Fibroblast of lung (primary cell): ENCODE results near the gene SPTBN1. TPM values are rescaled to one million over a fixed set of nuclear protein-coding genes. Genes with fewer than 3 reads are reported as not detected.

ENCODE experiments used
- DNase-seq, 2 donors: peaks; one replicate each; pipeline versions ENCODE4 v3.0.0 to v3.0.0-alpha.2; 2010; ENCODE audit warnings: low read depth in 2 of 2
- H2AFZ ChIP-seq: 2 replicates; pipeline ENCODE4 v1.5.1; 2012; ENCODE audit warnings: low read length, control low read depth, inconsistent platforms
- H3K27ac ChIP-seq: 2 replicates; pipeline ENCODE4 v1.5.1; 2011; ENCODE audit warnings: low read length, control low read depth; ENCODE audit not compliant: insufficient read depth
- H3K27me3 ChIP-seq: 2 replicates; pipeline ENCODE4 v1.5.1; 2011; ENCODE audit warnings: mild to moderate bottlenecking, low read length; ENCODE audit not compliant: control insufficient read depth, insufficient read depth
- H3K36me3 ChIP-seq: 2 replicates; pipeline ENCODE4 v1.5.1; 2011; ENCODE audit warnings: low read length; ENCODE audit not compliant: control insufficient read depth, insufficient read depth
- H3K4me1 ChIP-seq: 2 replicates; pipeline ENCODE4 v1.5.1; 2011; ENCODE audit warnings: low read length; ENCODE audit not compliant: control insufficient read depth, insufficient read depth; ENCODE audit errors: extremely low read depth
- H3K4me2 ChIP-seq: 2 replicates; pipeline ENCODE4 v1.5.1; 2011; ENCODE audit warnings: low read length, control low read depth; ENCODE audit not compliant: insufficient read depth; ENCODE audit errors: extremely low read depth
- H3K4me3 ChIP-seq, 4 experiments: fragments of 200-600 bp in 1 of 4; sonication (generic) in 1 of 4; replicated peaks in 1 of 4; 2 replicates each; pipeline ENCODE4 v1.5.1; 2011 to 2016; ENCODE audit warnings: low read length in 4 of 4, low read depth in 3 of 4, mild to moderate bottlenecking in 3 of 4, control low read depth in 2 of 4, inconsistent platforms in 1 of 4, mixed read lengths in 1 of 4; ENCODE audit not compliant: insufficient read depth in 1 of 4; ENCODE audit errors: control extremely low read depth in 1 of 4
- H3K79me2 ChIP-seq: 2 replicates; pipeline ENCODE4 v1.5.1; 2012; ENCODE audit warnings: mild to moderate bottlenecking, low read length, inconsistent platforms; ENCODE audit not compliant: control insufficient read depth, insufficient read depth
- H3K9ac ChIP-seq: 2 replicates; pipeline ENCODE4 v1.5.1; 2011; ENCODE audit warnings: mild to moderate bottlenecking, low read length, control low read depth; ENCODE audit not compliant: insufficient read depth
- H3K9me3 ChIP-seq: 2 replicates; pipeline ENCODE4 v1.5.1; 2012; ENCODE audit warnings: low read depth, low read length; ENCODE audit not compliant: control insufficient read depth, insufficient read depth
- H4K20me1 ChIP-seq: 2 replicates; pipeline ENCODE4 v1.5.1; 2011; ENCODE audit warnings: low read length; ENCODE audit not compliant: control insufficient read depth, insufficient read depth; ENCODE audit errors: extremely low read depth
- EZH2 ChIP-seq: IDR thresholded peaks from 2 replicates; pipeline ENCODE4 v1.5.1; 2012; ENCODE audit warnings: low read length, control low read depth, mild to moderate bottlenecking; ENCODE audit errors: missing control alignments
- polyA plus RNA-seq, 2 donors: library from polyadenylated mRNA; depleted of rRNA in 1 of 2; stranded (reverse) in 1 of 2; unstranded in 1 of 2; fragments of >200 nt; gene quantifications; 2 replicates each; pipeline ENCODE4 v1.2.1, GENCODE V29; 2011 to 2012; ENCODE audit warnings: missing spikeins in 1 of 2
- total RNA-seq: library from RNA; depleted of rRNA; stranded (reverse); fragments of >200 nt; gene quantifications from 2 replicates; pipeline ENCODE4 v1.2.1, GENCODE V29; 2014
- TF ChIP-seq, protein P1 (sequence below), 2 donors: IDR thresholded peaks in 1 of 2; conservative IDR thresholded peaks in 1 of 2; 1 replicate in 1 of 2; 2 replicates in 1 of 2; pipeline ENCODE4 v1.5.1; 2011 to 2012; ENCODE audit warnings: low read length in 2 of 2, control low read depth in 1 of 2, inconsistent platforms in 1 of 2, low read depth in 1 of 2, mild to moderate bottlenecking in 1 of 2

Gene SPTBN1
- total and polyA plus RNA-seq, 2 donors (not counting 1 experiment from before 2014, with no cell fraction given): 123 to 325 TPM

DNA sequence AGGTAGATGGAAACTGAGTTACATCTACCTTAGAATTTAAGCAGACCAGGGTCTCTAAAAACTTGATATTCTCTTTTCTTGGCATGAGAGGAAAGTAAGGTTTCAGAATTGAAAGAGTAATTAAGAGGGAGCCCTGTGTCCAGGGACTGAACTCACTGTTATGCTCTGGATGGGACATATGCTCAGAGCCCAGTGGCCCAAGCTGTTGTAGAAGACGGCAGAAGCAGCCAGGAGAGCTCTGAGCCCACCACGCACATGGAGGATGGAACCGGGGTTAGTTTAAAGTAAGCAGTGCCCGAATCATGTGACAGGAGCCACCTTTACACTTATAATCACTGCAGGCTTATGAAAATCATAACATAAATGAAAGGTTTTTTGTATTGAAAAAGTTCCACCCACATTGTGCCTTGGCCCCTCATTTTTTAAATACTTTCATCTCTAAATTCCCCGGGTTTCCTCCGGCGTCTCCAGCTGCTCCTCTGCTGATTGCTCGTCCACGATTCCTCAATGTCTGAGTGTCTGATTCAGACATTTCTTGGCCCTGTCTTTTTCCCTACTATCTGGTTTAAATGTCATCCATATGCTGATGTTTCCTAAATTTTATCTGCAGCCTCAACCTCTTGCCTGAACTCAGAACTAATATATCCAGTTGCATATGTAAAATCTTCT lies 36.1 kb upstream of the SPTBN1 start:
- peak overlapping the region; percentile 63 for H2AFZ ChIP-seq
- H3K4me2 ChIP-seq: peak overlapping the region; percentile 62
- no peaks in the 10 kb centered on the region for H3K36me3 ChIP-seq
- H3K4me3 ChIP-seq: no peak overlapping the region
- no peaks in the 10 kb centered on the region for H3K9me3 ChIP-seq
- no peak for TF ChIP-seq EZH2
- TF ChIP-seq, protein P1, sequence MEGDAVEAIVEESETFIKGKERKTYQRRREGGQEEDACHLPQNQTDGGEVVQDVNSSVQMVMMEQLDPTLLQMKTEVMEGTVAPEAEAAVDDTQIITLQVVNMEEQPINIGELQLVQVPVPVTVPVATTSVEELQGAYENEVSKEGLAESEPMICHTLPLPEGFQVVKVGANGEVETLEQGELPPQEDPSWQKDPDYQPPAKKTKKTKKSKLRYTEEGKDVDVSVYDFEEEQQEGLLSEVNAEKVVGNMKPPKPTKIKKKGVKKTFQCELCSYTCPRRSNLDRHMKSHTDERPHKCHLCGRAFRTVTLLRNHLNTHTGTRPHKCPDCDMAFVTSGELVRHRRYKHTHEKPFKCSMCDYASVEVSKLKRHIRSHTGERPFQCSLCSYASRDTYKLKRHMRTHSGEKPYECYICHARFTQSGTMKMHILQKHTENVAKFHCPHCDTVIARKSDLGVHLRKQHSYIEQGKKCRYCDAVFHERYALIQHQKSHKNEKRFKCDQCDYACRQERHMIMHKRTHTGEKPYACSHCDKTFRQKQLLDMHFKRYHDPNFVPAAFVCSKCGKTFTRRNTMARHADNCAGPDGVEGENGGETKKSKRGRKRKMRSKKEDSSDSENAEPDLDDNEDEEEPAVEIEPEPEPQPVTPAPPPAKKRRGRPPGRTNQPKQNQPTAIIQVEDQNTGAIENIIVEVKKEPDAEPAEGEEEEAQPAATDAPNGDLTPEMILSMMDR (conservative IDR thresholded peaks at IDR 0.05 in 1 of 2, IDR thresholded peaks at IDR 0.05 in 1 of 2; ENCODE audit: low read depth in 1 of 2, low read length in 2 of 2): no peak
- no peak overlapping the region for H3K9ac ChIP-seq
- H3K27ac ChIP-seq: peak overlapping the region; percentile 27
- no peaks in the 10 kb centered on the region for H3K79me2 ChIP-seq
- H3K27me3 ChIP-seq: no peaks in the 10 kb centered on the region
- H4K20me1 ChIP-seq: no peaks in the 10 kb centered on the region
- no peak for DNase-seq
- H3K4me1 ChIP-seq: peaks cover 4% of the 10 kb centered on the region

DNA sequence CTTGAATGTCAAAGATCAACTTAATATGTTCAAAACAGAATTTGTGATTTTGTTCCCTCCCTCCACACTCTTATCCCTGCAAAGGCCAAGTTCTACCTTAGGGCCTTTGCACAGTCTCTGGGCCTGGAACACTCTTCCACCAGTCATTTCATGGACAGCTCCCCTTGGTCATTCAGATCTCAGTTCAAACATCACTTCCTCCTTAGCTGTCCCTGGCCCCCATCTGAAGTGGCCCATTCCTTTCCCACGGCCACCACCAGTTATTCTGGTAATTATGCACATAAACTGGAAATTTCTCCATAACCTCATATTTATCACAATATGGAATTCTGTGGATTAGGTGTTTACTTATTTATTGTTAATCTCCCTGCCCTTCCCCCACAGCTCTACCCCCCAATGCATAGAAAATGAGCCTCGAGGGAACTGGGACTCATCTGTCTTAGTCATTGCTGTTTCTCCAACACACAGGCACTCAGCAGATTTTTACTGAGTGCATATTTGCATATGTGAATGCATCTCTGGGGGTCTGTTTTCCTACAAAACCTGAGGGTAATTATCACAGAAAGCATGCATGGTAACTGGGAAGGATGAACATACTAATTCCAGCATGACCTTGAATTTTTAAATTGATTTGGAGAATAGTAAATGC lies 35.5 kb upstream of the SPTBN1 start:
- H3K36me3 ChIP-seq: no peaks in the 10 kb centered on the region
- no peaks in the 10 kb centered on the region for H4K20me1 ChIP-seq
- H3K27me3 ChIP-seq: no peaks in the 10 kb centered on the region
- H3K9me3 ChIP-seq: no peaks in the 10 kb centered on the region
- H3K27ac ChIP-seq: no peak overlapping the region
- H2AFZ ChIP-seq: no peak overlapping the region
- no peaks in the 10 kb centered on the region for H3K79me2 ChIP-seq
- no peak overlapping the region for H3K4me3 ChIP-seq
- no peak for DNase-seq
- TF ChIP-seq, protein P1 (conservative IDR thresholded peaks at IDR 0.05 in 1 of 2, IDR thresholded peaks at IDR 0.05 in 1 of 2; ENCODE audit: low read depth in 1 of 2, low read length in 2 of 2): no peak
- H3K4me2 ChIP-seq: no peak overlapping the region
- H3K9ac ChIP-seq: no peak overlapping the region
- peaks cover 4% of the 10 kb centered on the region for H3K4me1 ChIP-seq

DNA sequence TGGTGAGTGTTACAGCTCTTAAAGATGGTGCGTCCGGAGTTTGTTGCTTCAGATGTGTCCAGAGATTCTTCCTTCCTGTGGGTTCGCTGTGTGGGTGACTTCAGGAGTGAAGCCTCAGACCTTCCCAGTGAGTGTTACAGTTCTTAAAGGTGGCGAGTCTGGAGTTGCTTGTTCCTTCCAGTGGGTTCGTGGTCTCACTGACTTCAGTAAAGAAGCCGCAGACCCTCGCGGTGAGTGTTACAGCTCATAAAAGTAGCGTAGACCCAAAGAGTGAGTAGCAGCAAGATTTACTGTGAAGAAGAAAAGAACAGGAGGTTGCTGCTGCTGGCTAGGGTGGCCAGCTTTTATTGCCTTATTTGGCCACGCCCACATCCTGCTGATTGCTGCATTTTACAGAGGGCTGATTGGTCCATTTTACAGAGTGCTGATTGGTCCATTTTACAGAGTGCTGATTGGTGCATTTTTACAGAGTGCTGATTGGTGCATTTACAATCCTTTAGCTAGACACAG lies 34.0 kb upstream of the SPTBN1 start:
- Histone ChIP-seq H2AFZ (no peak overlapping the region), H3K79me2 (no peaks in the 10 kb centered on the region), H3K9ac (no peak overlapping the region), H3K27me3 (no peaks in the 10 kb centered on the region), H3K4me1 (peaks cover 4% of the 10 kb centered on the region), H3K9me3 (no peaks in the 10 kb centered on the region), H3K36me3 (no peaks in the 10 kb centered on the region), H4K20me1 (no peaks in the 10 kb centered on the region), H3K4me2 (no peak overlapping the region), H3K4me3 (no peak overlapping the region), H3K27ac (no peak overlapping the region)
- DNase-seq: no peak
- no peak for TF ChIP-seq EZH2
- TF ChIP-seq, protein P1 (conservative IDR thresholded peaks at IDR 0.05 in 1 of 2, IDR thresholded peaks at IDR 0.05 in 1 of 2; ENCODE audit: low read depth in 1 of 2, low read length in 2 of 2): no peak
